GM18870 (cell line): Measurements from ENCODE around the gene CGB5.

ENCODE experiments used
- ATAC-seq: cut with Tn5 transposase; IDR thresholded peaks from one replicate; pipeline ENCODE4 v1.9.1; 2021; ENCODE audit warnings: moderate library complexity; ENCODE audit not compliant: unreplicated experiment

CGB5 gene

GRCh38 chr19:49085020-49085867 is 41.6 kb downstream of the CGB5 start, which contains the start of gene SNRNP70:
SNRNP70 (plus strand) TSS chr19:49085451; CDS start chr19:49086415, 964 bp downstream.
- peak; percentile 79 for ATAC-seq

GRCh38 chr19:49085868-49086232 is 42.2 kb downstream of the CGB5 start:
- no peak for ATAC-seq

GRCh38 chr19:49086296-49086695 is 42.6 kb downstream of the CGB5 start:
- ATAC-seq: no peak

- no peak for ATAC-seq
Measured at GRCh38 chr19:49091391-49092038, 47.9 kb downstream of the CGB5 start.

- no peak for ATAC-seq
Measured at GRCh38 chr19:49092686-49093085, 49.0 kb downstream of the CGB5 start.
